ENCODE measurements around the gene TNNT3. TPM values are rescaled to one million over a fixed set of nuclear protein-coding genes. Genes with fewer than 3 reads are reported as not detected.
A peak's percentile ranks its signal among the peaks of the same experiment; 100 is the strongest.

The TNNT3 gene
- total RNA-seq, 2 donors from 2014 or later, result 7.4 to 8.9 TPM

DNA sequence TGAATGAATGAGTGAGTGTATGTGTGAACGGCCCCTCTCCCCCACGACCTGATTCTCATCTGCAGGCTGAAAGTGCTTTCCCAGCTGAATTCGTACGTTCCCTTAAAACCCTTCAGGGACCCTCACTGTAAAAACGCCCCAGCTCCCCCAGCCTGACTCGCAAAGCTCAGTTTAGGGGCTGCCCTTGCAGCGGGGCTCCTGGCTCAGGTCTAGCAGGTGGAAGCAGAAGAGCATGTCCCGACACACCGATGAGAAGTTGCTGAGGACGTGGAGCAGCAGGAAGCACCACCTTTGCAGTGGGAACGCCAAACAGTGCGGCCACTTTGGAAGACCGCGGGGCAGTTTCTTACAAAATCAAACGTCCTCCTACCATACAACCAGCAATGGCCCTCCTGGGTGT, 24.1 kb downstream of the TNNT3 start:
- H3K4me3 Mint-ChIP-seq, result no peak overlapping the region
- ATAC-seq (no peak), DNase-seq (peak in 2 of 3 donors; percentile 3 to 5)
- H3K27ac Mint-ChIP-seq, result no peak overlapping the region
- H3K9me3 ChIP-seq (ENCODE audit: control insufficient read depth, low read length, poor library complexity, severe bottlenecking), result no peaks in the 10 kb centered on the region
- peaks cover 12% of the 10 kb centered on the region for H3K4me1 Mint-ChIP-seq
- H3K36me3 Mint-ChIP-seq (ENCODE audit: low read depth), result no peaks in the 10 kb centered on the region
- H3K27me3 Mint-ChIP-seq, result peaks cover 5% of the 10 kb centered on the region

DNA sequence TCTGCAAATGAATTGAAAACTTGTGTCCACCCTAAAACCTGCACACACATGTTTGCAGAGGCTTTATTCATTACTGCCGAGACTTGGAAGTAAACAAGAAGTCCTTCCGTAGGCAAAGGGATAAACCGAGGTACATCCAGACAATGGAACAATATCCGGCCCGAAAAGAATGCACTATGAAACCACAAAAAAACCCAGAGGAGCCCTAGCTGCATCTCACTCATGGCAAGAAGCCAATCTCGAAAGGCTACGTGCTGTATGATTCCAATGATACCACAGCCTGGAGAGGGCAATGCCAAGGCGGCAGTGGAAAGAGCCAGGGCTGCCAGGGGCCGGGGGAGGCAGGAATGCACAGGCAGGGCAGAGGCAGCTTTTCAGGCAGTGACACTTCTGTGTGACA, 24.5 kb downstream of the TNNT3 start:
- no peak for ATAC-seq
- Mint-ChIP-seq H3K36me3 (ENCODE audit: low read depth) (no peaks in the 10 kb centered on the region), H3K4me1 (peaks cover 10% of the 10 kb centered on the region), H3K27ac (no peak overlapping the region), H3K27me3 (peaks cover 3% of the 10 kb centered on the region), H3K4me3 (no peak overlapping the region)
- H3K9me3 ChIP-seq (ENCODE audit: control insufficient read depth, low read length, poor library complexity, severe bottlenecking), result no peaks in the 10 kb centered on the region
- DNase-seq, result peak in 1 of 3 donors; percentile 3

DNA sequence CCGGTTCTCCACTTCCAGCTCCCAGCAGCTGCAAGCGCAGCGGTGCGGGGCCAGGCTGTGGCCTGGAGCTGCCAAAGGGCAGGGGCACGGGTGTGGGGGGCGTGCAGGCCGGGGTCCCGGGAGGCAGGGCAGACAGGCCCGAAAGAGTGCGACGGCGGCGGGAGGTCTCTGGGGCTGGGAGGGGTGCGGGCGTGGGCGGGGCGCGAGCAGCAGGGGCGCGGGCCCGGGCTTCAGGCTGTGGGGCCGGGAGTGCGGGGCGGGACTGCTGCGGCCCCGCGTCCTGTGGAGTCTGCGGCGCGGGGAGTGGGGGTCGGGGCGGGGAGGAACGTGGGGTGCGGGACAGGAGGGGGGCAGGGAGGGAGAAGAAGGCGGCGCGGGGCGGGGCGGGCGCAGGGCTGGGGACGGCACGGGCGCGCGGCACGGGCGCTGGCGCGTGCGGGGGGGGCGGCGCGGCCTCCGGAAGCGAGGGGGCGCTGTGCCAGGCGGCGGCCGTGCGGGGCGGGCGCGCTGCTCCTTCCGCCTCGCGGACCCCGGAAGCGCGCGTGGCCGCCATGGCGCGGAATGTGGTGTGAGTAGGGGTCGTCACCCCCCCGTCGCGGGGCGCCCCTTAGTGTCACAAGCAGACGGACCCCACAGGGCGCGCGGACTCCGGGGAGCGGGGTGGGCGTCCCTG, 27.4 kb downstream of the TNNT3 start, which contains the start of gene MRPL23:
MRPL23 (plus strand) TSS at position 521 of the 673 bp plus-strand sequence; CDS start at position 552, 31 bp downstream.
- Mint-ChIP-seq H3K36me3 (ENCODE audit: low read depth) (no peaks in the 10 kb centered on the region), H3K27ac (no peak within 1 kb of the TSS), H3K4me3 (no peak within 1 kb of the TSS), H3K27me3 (no peaks in the 10 kb centered on the region), H3K4me1 (peaks cover 3% of the 10 kb centered on the region)
- ATAC-seq (peak; percentile 92), DNase-seq (peak in 2 of 3 donors; percentile 18 to 46)
- H3K9me3 ChIP-seq (ENCODE audit: control insufficient read depth, low read length, poor library complexity, severe bottlenecking), result no peaks in the 10 kb centered on the region

DNA sequence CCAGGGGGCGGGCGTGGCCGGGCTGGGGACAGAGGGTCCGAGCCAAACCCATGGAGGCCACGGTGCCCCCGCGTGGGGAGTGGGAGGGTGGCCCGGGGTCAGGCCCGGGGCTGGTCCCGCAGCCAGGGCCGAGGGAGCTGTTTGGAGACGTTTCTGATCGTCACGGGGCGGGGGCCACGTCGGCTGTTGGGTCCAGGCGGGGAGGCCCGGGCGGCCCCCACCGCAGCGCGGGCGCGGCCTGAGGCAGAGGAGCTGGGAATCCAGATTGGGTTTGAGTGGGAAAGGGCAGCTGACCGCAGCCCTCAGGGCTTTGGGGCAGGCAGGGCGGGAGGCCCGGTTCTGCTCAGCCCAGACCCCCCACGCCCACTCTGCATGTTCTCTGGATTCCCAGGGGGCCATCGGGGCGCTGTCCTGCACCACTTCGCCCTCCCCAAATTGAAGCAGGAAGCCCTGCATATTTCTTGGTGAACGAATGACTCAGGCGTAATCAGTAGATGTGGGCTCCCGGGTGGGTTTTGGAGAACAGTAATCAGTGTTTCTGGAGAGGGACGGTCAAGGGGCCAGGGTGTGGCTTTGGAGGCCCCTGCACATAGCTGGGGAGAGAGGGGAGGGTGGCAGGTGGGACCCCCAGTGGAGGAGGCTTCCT, 28.2 kb downstream of the TNNT3 start:
- Mint-ChIP-seq H3K36me3 (ENCODE audit: low read depth) (no peaks in the 10 kb centered on the region), H3K4me3 (no peak overlapping the region), H3K4me1 (peaks cover 3% of the 10 kb centered on the region), H3K27me3 (no peaks in the 10 kb centered on the region), H3K27ac (no peak overlapping the region)
- H3K9me3 ChIP-seq (ENCODE audit: control insufficient read depth, low read length, poor library complexity, severe bottlenecking), result no peaks in the 10 kb centered on the region
- no peak for DNase-seq
- ATAC-seq, result peak; percentile 35

GRCh38 chr11:1948389-1948788, 28.9 kb downstream of the TNNT3 start:
- DNase-seq, result no peak
- no peaks in the 10 kb centered on the region for H3K9me3 ChIP-seq (ENCODE audit: control insufficient read depth, low read length, poor library complexity, severe bottlenecking)
- Mint-ChIP-seq H3K4me3 (no peak overlapping the region), H3K27ac (no peak overlapping the region), H3K4me1 (peaks cover 3% of the 10 kb centered on the region), H3K27me3 (no peaks in the 10 kb centered on the region), H3K36me3 (ENCODE audit: low read depth) (no peaks in the 10 kb centered on the region)
- no peak for ATAC-seq

GRCh38 chr11:1949302-1949701, 29.8 kb downstream of the TNNT3 start:
- H3K36me3 Mint-ChIP-seq (ENCODE audit: low read depth), result no peaks in the 10 kb centered on the region
- DNase-seq, result no peak
- H3K9me3 ChIP-seq (ENCODE audit: control insufficient read depth, low read length, poor library complexity, severe bottlenecking), result no peaks in the 10 kb centered on the region
- no peaks in the 10 kb centered on the region for H3K27me3 Mint-ChIP-seq
- H3K27ac Mint-ChIP-seq, result no peak overlapping the region
- H3K4me3 Mint-ChIP-seq, result no peak overlapping the region
- no peaks in the 10 kb centered on the region for H3K4me1 Mint-ChIP-seq
- ATAC-seq, result no peak

DNA sequence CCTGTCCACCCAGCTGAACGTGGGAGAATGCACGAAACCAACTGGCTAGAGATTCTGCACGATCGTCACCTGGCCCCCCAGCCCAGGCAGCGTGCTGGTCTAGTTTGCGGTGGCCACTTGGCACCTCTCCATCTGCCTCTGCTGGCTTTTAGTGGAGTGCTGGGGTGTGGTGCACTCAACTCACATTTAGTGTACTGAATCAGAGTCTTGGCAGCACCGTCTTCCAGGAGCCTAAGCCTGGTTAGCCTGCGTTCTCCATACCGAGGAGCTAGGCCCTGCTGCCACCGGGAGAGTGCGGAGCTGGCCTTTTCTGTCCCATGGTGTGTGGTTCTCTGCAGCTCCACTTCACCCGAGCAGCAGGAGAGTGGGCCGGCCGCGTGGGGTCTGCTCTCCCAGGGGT, 30.4 kb downstream of the TNNT3 start:
- ATAC-seq (no peak), DNase-seq (no peak)
- no peaks in the 10 kb centered on the region for H3K9me3 ChIP-seq (ENCODE audit: control insufficient read depth, low read length, poor library complexity, severe bottlenecking)
- no peaks in the 10 kb centered on the region for H3K36me3 Mint-ChIP-seq (ENCODE audit: low read depth)
- no peaks in the 10 kb centered on the region for H3K4me1 Mint-ChIP-seq
- H3K4me3 Mint-ChIP-seq, result no peak overlapping the region
- no peaks in the 10 kb centered on the region for H3K27me3 Mint-ChIP-seq
- H3K27ac Mint-ChIP-seq, result no peak overlapping the region

DNA sequence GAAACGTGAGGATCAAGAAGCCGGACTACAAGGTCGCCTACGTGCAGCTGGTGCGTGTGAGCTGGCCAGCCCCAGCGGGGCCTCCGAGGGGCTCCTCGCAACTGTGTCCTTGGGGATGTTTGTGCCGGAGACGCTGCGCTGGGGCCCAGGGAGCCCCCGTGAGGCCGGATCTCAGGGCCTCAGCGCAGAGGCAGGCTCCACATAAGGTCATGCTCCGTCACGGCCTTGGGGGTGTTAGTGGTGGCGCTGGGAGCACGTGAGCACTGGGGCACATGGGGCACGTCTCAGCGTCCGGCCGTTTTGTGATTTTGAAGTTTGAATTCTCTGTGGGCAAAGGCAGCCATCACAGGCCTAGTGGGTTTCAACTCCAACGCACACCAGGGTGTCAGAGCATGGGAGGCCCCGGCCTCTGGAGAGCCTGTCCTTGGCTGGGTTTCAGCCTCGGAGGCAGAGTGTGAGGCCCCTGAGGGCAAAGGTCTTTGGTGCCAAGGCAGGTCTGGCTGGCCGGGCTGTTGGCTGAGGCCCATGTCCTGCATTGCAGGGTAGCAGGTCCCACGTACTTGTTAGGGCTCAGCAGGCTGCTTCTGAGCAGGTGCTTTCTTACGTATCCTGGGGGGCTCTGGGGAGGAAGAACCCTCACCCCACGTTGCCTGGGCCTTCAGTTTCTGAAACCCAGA, 33.4 kb downstream of the TNNT3 start:
- Mint-ChIP-seq H3K27me3 (no peaks in the 10 kb centered on the region), H3K4me1 (no peaks in the 10 kb centered on the region), H3K36me3 (ENCODE audit: low read depth) (no peaks in the 10 kb centered on the region), H3K27ac (no peak overlapping the region), H3K4me3 (no peak overlapping the region)
- DNase-seq (no peak), ATAC-seq (no peak)
- no peaks in the 10 kb centered on the region for H3K9me3 ChIP-seq (ENCODE audit: control insufficient read depth, low read length, poor library complexity, severe bottlenecking)

DNA sequence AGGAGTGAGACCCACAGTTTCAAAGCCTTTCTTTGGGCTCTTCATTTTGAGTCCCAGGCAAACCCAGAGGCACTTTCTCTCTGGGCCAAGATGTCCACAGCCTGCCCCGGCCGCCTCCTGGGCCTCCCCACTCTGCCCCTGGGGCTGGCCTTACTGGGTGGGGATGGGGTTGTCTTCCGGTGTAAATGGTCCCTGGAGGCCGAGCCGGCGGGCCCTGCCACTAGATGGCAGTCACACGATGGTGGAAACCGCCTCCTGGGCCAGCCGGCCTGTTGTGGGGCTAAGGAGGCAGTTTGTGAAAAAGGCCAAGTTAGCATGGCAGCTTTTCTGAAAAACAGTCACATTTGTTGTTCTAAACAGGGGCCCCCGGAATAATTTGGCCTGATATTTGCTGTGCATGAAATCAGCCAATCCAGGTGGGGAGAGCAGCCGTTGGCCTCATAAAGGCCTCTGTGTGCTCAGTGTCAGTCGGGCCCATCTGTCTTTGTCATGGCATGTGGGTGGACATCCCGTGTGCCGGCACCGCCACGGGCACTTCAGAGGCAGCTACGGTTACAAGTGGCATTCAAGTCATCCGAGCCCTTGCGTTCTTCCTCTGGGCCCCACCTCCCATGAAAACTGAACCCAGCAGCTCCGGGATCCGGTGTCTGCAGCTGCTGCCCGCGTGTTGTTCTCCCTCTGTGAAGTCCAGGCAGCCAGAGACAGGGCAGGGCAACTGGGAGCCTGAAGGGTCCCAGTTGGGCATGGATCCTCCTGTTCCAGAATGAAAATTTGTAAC, 34.2 kb downstream of the TNNT3 start:
- Mint-ChIP-seq H3K4me1 (no peaks in the 10 kb centered on the region), H3K36me3 (ENCODE audit: low read depth) (no peaks in the 10 kb centered on the region), H3K27ac (no peak overlapping the region), H3K27me3 (no peaks in the 10 kb centered on the region), H3K4me3 (no peak overlapping the region)
- DNase-seq (peak in 2 of 3 donors; percentile 3 to 10), ATAC-seq (peak; percentile 63)
- no peaks in the 10 kb centered on the region for H3K9me3 ChIP-seq (ENCODE audit: control insufficient read depth, low read length, poor library complexity, severe bottlenecking)

GRCh38 chr11:1958367-1958766, 38.9 kb downstream of the TNNT3 start:
- Mint-ChIP-seq H3K4me1 (no peaks in the 10 kb centered on the region), H3K27ac (no peak overlapping the region), H3K36me3 (ENCODE audit: low read depth) (no peaks in the 10 kb centered on the region), H3K27me3 (no peaks in the 10 kb centered on the region), H3K4me3 (no peak overlapping the region)
- H3K9me3 ChIP-seq (ENCODE audit: control insufficient read depth, low read length, poor library complexity, severe bottlenecking), result no peaks in the 10 kb centered on the region
- ATAC-seq (no peak), DNase-seq (no peak)

DNA sequence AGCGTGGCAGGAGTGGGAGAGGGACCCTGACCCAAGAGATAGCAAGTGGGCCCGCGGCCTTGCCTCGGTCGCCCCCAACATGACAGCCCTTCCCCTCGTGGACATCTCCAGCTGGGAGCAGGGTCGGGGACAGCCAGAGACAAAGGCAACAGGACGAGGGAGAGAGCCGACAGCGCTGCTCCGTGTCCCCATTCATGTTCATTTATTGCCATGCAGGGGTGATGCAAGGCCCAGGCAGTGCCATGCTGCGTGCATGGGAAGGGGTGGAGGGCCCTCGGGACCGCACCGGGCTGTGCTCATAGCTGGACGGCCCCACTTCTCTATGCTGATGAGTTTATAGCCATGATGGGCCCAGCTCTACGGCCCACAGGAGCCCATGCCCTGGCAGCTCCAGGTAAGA, 40.3 kb downstream of the TNNT3 start:
- Mint-ChIP-seq H3K27ac (no peak overlapping the region), H3K4me3 (no peak overlapping the region), H3K4me1 (no peaks in the 10 kb centered on the region), H3K27me3 (no peaks in the 10 kb centered on the region), H3K36me3 (ENCODE audit: low read depth) (no peaks in the 10 kb centered on the region)
- no peaks in the 10 kb centered on the region for H3K9me3 ChIP-seq (ENCODE audit: control insufficient read depth, low read length, poor library complexity, severe bottlenecking)
- DNase-seq, result no peak
- no peak for ATAC-seq

GRCh38 chr11:1963864-1964263, 44.4 kb downstream of the TNNT3 start:
- no peaks in the 10 kb centered on the region for H3K36me3 Mint-ChIP-seq (ENCODE audit: low read depth)
- no peaks in the 10 kb centered on the region for H3K27me3 Mint-ChIP-seq
- H3K9me3 ChIP-seq (ENCODE audit: control insufficient read depth, low read length, poor library complexity, severe bottlenecking), result no peaks in the 10 kb centered on the region
- no peak overlapping the region for H3K27ac Mint-ChIP-seq
- no peaks in the 10 kb centered on the region for H3K4me1 Mint-ChIP-seq
- H3K4me3 Mint-ChIP-seq, result no peak overlapping the region
- DNase-seq (no peak), ATAC-seq (no peak)

DNA sequence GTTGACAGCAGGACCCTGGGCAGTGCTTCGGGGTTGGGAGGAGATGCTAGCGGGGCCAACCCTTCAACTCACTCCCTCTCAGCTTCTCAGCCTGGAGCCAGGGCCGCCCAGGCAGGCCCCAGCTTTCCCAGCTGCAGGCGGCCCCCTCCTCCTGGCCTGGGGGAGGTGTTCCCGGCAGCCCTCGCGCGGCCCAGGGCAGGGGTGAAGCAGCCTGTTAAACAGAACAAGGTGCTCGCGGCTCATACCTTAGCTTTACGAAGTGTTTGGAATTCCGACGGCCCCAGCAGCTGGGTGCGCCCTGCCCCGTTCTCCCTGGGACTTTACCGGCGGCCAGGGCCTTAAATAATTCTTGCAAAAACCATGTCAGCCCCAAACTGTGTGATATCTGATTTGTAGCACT, 44.8 kb downstream of the TNNT3 start:
- H3K9me3 ChIP-seq (ENCODE audit: control insufficient read depth, low read length, poor library complexity, severe bottlenecking), result no peaks in the 10 kb centered on the region
- Mint-ChIP-seq H3K36me3 (ENCODE audit: low read depth) (no peaks in the 10 kb centered on the region), H3K27ac (no peak overlapping the region), H3K4me3 (no peak overlapping the region), H3K27me3 (no peaks in the 10 kb centered on the region), H3K4me1 (no peaks in the 10 kb centered on the region)
- ATAC-seq, result no peak
- no peak for DNase-seq
